ENCODE results near the gene UMODL1. TPM values are rescaled to one million over a fixed set of nuclear protein-coding genes. Genes with fewer than 3 reads are reported as not detected.

UMODL1 gene
- total RNA-seq, 1 donor from 2014 or later: not detected

- no peak overlapping the region for H3K9ac ChIP-seq (ENCODE audit: low read depth in 1 of 3, low read length in 3 of 3)
- no peaks in the 10 kb centered on the region for H3K36me3 ChIP-seq (ENCODE audit: control insufficient read depth in 3 of 3, insufficient read depth in 3 of 3, low read length in 3 of 3)
- no peak overlapping the region for H3K27ac ChIP-seq (ENCODE audit: low read depth, low read length)
- H3K4me3 ChIP-seq (ENCODE audit: low read length in 3 of 3): no peak overlapping the region
- H3K9me3 ChIP-seq (ENCODE audit: control insufficient read depth in 3 of 3, low read length in 3 of 3): no peaks in the 10 kb centered on the region
- peaks cover 22 to 38% (median 22%) of the 10 kb centered on the region in 3 donors for H3K27me3 ChIP-seq (ENCODE audit: control insufficient read depth in 3 of 3, insufficient read depth in 3 of 3, low read length in 3 of 3)
- peaks cover 7 to 18% (median 13%) of the 10 kb centered on the region in 3 donors for H3K4me1 ChIP-seq (ENCODE audit: control insufficient read depth in 3 of 3, insufficient read depth in 3 of 3, low read length in 3 of 3)
These were observed 38.4 kb downstream of the UMODL1 start for GRCh38 chr21:42109473-42109872.

GRCh38 chr21:42109873-42110525 is 38.9 kb downstream of the UMODL1 start:
- H3K9ac ChIP-seq (ENCODE audit: low read depth in 1 of 3, low read length in 3 of 3): no peak overlapping the region
- H3K36me3 ChIP-seq (ENCODE audit: control insufficient read depth in 3 of 3, insufficient read depth in 3 of 3, low read length in 3 of 3): no peaks in the 10 kb centered on the region
- H3K4me1 ChIP-seq (ENCODE audit: control insufficient read depth in 3 of 3, insufficient read depth in 3 of 3, low read length in 3 of 3): peaks cover 7 to 18% (median 13%) of the 10 kb centered on the region in 3 donors
- H3K9me3 ChIP-seq (ENCODE audit: control insufficient read depth in 3 of 3, low read length in 3 of 3): no peaks in the 10 kb centered on the region
- H3K4me3 ChIP-seq (ENCODE audit: low read length in 3 of 3): no peak overlapping the region
- peaks cover 24 to 41% (median 26%) of the 10 kb centered on the region in 3 donors for H3K27me3 ChIP-seq (ENCODE audit: control insufficient read depth in 3 of 3, insufficient read depth in 3 of 3, low read length in 3 of 3)
- no peak overlapping the region for H3K27ac ChIP-seq (ENCODE audit: low read depth, low read length)

DNA sequence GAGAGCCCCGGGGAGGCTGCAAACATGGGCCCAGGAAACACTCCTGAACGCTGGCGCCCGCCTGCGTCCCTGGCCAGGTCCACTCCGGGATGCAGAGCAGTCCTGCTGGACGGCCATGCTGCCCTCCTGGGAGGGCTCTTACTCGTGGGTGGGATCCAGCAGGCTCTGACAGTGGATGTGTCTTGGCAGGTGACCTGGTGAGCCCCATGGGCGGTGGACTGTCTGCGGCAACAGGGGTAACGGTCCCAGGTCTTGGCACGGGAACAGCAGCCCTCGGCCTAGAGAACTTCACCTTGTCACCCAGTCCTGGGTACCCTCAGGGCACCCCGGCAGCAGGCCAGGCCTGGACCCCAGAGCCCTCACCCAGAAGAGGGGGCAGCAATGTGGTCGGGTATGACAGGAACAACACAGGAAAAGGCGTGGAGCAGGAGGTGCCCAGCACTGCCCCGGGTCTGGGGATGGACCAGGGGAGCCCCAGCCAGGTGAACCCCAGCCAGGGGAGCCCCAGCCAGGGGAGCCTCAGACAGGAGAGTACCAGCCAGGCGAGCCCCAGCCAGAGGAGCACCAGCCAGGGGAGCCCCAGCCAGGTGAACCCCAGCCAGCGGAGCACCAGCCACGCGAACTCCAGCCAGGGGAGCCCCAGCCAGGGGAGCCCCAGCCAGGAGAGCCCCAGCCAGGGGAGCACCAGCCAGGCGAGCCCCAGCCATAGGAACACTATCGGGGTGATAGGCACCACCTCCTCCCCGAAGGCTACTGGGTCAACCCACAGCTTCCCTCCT is 39.8 kb downstream of the UMODL1 start:
- no peak overlapping the region for H3K27ac ChIP-seq (ENCODE audit: low read depth, low read length)
- no peaks in the 10 kb centered on the region for H3K36me3 ChIP-seq (ENCODE audit: control insufficient read depth in 3 of 3, insufficient read depth in 3 of 3, low read length in 3 of 3)
- H3K27me3 ChIP-seq (ENCODE audit: control insufficient read depth in 3 of 3, insufficient read depth in 3 of 3, low read length in 3 of 3): peaks cover 26 to 36% (median 28%) of the 10 kb centered on the region in 3 donors
- H3K9me3 ChIP-seq (ENCODE audit: control insufficient read depth in 3 of 3, low read length in 3 of 3): no peaks in the 10 kb centered on the region
- no peak overlapping the region for H3K9ac ChIP-seq (ENCODE audit: low read depth in 1 of 3, low read length in 3 of 3)
- H3K4me1 ChIP-seq (ENCODE audit: control insufficient read depth in 3 of 3, insufficient read depth in 3 of 3, low read length in 3 of 3): peaks cover 7 to 18% (median 13%) of the 10 kb centered on the region in 3 donors
- H3K4me3 ChIP-seq (ENCODE audit: low read length in 3 of 3): no peak overlapping the region

GRCh38 chr21:42111470-42111743 is 40.3 kb downstream of the UMODL1 start:
- Histone ChIP-seq H3K27me3 (ENCODE audit: control insufficient read depth in 3 of 3, insufficient read depth in 3 of 3, low read length in 3 of 3) (peaks cover 26 to 33% (median 28%) of the 10 kb centered on the region in 3 donors), H3K36me3 (ENCODE audit: control insufficient read depth in 3 of 3, insufficient read depth in 3 of 3, low read length in 3 of 3) (no peaks in the 10 kb centered on the region), H3K4me1 (ENCODE audit: control insufficient read depth in 3 of 3, insufficient read depth in 3 of 3, low read length in 3 of 3) (peaks cover 7 to 18% (median 13%) of the 10 kb centered on the region in 3 donors), H3K4me3 (ENCODE audit: low read length in 3 of 3) (no peak overlapping the region), H3K9ac (ENCODE audit: low read depth in 1 of 3, low read length in 3 of 3) (no peak overlapping the region), H3K9me3 (ENCODE audit: control insufficient read depth in 3 of 3, low read length in 3 of 3) (no peaks in the 10 kb centered on the region), H3K27ac (ENCODE audit: low read depth, low read length) (no peak overlapping the region)

GRCh38 chr21:42111811-42112210 is 40.7 kb downstream of the UMODL1 start:
- H3K27ac ChIP-seq (ENCODE audit: low read depth, low read length): no peak overlapping the region
- H3K4me1 ChIP-seq (ENCODE audit: control insufficient read depth in 3 of 3, insufficient read depth in 3 of 3, low read length in 3 of 3): peaks cover 7 to 18% (median 13%) of the 10 kb centered on the region in 3 donors
- H3K9me3 ChIP-seq (ENCODE audit: control insufficient read depth in 3 of 3, low read length in 3 of 3): no peaks in the 10 kb centered on the region
- H3K4me3 ChIP-seq (ENCODE audit: low read length in 3 of 3): no peak overlapping the region
- H3K36me3 ChIP-seq (ENCODE audit: control insufficient read depth in 3 of 3, insufficient read depth in 3 of 3, low read length in 3 of 3): no peaks in the 10 kb centered on the region
- peaks cover 26 to 32% (median 28%) of the 10 kb centered on the region in 3 donors for H3K27me3 ChIP-seq (ENCODE audit: control insufficient read depth in 3 of 3, insufficient read depth in 3 of 3, low read length in 3 of 3)
- H3K9ac ChIP-seq (ENCODE audit: low read depth in 1 of 3, low read length in 3 of 3): no peak overlapping the region

DNA sequence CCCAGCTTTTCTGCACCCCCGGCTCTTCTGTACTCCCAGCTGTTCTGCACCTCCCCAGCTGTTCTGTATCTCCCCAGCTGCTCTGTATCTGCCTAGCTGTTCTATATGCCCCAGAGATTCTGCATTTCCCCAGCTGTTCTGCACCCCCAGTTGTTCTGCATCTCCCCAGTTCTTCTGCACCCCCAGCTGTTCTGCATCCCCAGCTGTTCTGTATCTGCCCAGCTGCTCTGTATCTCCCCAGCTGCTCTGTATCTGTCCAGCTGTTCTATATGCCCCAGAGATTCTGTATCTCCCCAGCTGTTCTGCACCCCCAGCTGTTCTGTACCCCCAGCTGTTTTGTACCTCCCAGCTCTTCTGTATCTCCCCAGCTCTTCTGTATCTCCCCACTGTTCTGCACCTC is 41.1 kb downstream of the UMODL1 start:
- Histone ChIP-seq H3K9me3 (ENCODE audit: control insufficient read depth in 3 of 3, low read length in 3 of 3) (no peaks in the 10 kb centered on the region), H3K9ac (ENCODE audit: low read depth in 1 of 3, low read length in 3 of 3) (no peak overlapping the region), H3K4me1 (ENCODE audit: control insufficient read depth in 3 of 3, insufficient read depth in 3 of 3, low read length in 3 of 3) (peaks cover 9 to 18% (median 14%) of the 10 kb centered on the region in 3 donors), H3K4me3 (ENCODE audit: low read length in 3 of 3) (no peak overlapping the region), H3K36me3 (ENCODE audit: control insufficient read depth in 3 of 3, insufficient read depth in 3 of 3, low read length in 3 of 3) (no peaks in the 10 kb centered on the region), H3K27me3 (ENCODE audit: control insufficient read depth in 3 of 3, insufficient read depth in 3 of 3, low read length in 3 of 3) (peaks cover 28 to 32% (median 31%) of the 10 kb centered on the region in 3 donors), H3K27ac (ENCODE audit: low read depth, low read length) (no peak overlapping the region)

GRCh38 chr21:42112857-42113256 is 41.7 kb downstream of the UMODL1 start:
- no peak overlapping the region for H3K4me3 ChIP-seq (ENCODE audit: low read length in 3 of 3)
- H3K9me3 ChIP-seq (ENCODE audit: control insufficient read depth in 3 of 3, low read length in 3 of 3): no peaks in the 10 kb centered on the region
- H3K27me3 ChIP-seq (ENCODE audit: control insufficient read depth in 3 of 3, insufficient read depth in 3 of 3, low read length in 3 of 3): peaks cover 29 to 34% (median 32%) of the 10 kb centered on the region in 3 donors
- no peaks in the 10 kb centered on the region for H3K36me3 ChIP-seq (ENCODE audit: control insufficient read depth in 3 of 3, insufficient read depth in 3 of 3, low read length in 3 of 3)
- no peak overlapping the region for H3K9ac ChIP-seq (ENCODE audit: low read depth in 1 of 3, low read length in 3 of 3)
- H3K4me1 ChIP-seq (ENCODE audit: control insufficient read depth in 3 of 3, insufficient read depth in 3 of 3, low read length in 3 of 3): peaks cover 9 to 13% (median 11%) of the 10 kb centered on the region in 3 donors
- no peak overlapping the region for H3K27ac ChIP-seq (ENCODE audit: low read depth, low read length)

GRCh38 chr21:42113926-42114409 is 42.9 kb downstream of the UMODL1 start:
- Histone ChIP-seq H3K27ac (ENCODE audit: low read depth, low read length) (no peak overlapping the region), H3K36me3 (ENCODE audit: control insufficient read depth in 3 of 3, insufficient read depth in 3 of 3, low read length in 3 of 3) (no peaks in the 10 kb centered on the region), H3K4me1 (ENCODE audit: control insufficient read depth in 3 of 3, insufficient read depth in 3 of 3, low read length in 3 of 3) (peaks cover 5 to 10% (median 9%) of the 10 kb centered on the region in 3 donors), H3K27me3 (ENCODE audit: control insufficient read depth in 3 of 3, insufficient read depth in 3 of 3, low read length in 3 of 3) (peaks cover 34 to 45% (median 41%) of the 10 kb centered on the region in 3 donors), H3K9me3 (ENCODE audit: control insufficient read depth in 3 of 3, low read length in 3 of 3) (no peaks in the 10 kb centered on the region), H3K9ac (ENCODE audit: low read depth in 1 of 3, low read length in 3 of 3) (no peak overlapping the region), H3K4me3 (ENCODE audit: low read length in 3 of 3) (no peak overlapping the region)

DNA sequence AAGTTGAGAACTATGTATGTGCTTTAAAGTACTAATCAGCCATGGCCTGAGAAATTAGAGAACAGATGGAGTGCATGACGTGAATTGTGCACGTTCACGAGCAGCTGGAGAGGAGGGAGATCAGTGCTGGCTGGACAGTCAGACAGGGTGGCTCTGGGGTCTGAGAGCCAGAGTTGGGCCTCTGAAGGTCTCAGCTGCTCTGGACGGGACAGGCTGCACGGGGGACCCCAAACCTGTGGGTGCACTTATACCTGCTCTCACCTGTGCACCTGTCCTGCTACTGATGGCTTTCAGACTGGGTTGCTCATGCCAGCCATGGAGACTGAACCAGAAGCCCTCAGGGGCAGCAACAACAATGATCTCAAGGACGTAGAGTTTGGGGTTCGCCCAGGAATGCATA is 43.5 kb downstream of the UMODL1 start:
- Histone ChIP-seq H3K9me3 (ENCODE audit: control insufficient read depth in 3 of 3, low read length in 3 of 3) (no peaks in the 10 kb centered on the region), H3K36me3 (ENCODE audit: control insufficient read depth in 3 of 3, insufficient read depth in 3 of 3, low read length in 3 of 3) (no peaks in the 10 kb centered on the region), H3K4me1 (ENCODE audit: control insufficient read depth in 3 of 3, insufficient read depth in 3 of 3, low read length in 3 of 3) (peaks cover 8 to 12% (median 11%) of the 10 kb centered on the region in 3 donors), H3K27me3 (ENCODE audit: control insufficient read depth in 3 of 3, insufficient read depth in 3 of 3, low read length in 3 of 3) (peaks cover 39 to 50% (median 46%) of the 10 kb centered on the region in 3 donors), H3K9ac (ENCODE audit: low read depth in 1 of 3, low read length in 3 of 3) (no peak overlapping the region), H3K4me3 (ENCODE audit: low read length in 3 of 3) (no peak overlapping the region), H3K27ac (ENCODE audit: low read depth, low read length) (no peak overlapping the region)

- peaks cover 42 to 50% (median 46%) of the 10 kb centered on the region in 3 donors for H3K27me3 ChIP-seq (ENCODE audit: control insufficient read depth in 3 of 3, insufficient read depth in 3 of 3, low read length in 3 of 3)
- no peaks in the 10 kb centered on the region for H3K36me3 ChIP-seq (ENCODE audit: control insufficient read depth in 3 of 3, insufficient read depth in 3 of 3, low read length in 3 of 3)
- no peaks in the 10 kb centered on the region for H3K9me3 ChIP-seq (ENCODE audit: control insufficient read depth in 3 of 3, low read length in 3 of 3)
- no peak overlapping the region for H3K9ac ChIP-seq (ENCODE audit: low read depth in 1 of 3, low read length in 3 of 3)
- H3K4me3 ChIP-seq (ENCODE audit: low read length in 3 of 3): no peak overlapping the region
- H3K27ac ChIP-seq (ENCODE audit: low read depth, low read length): no peak overlapping the region
- peaks cover 8 to 12% (median 11%) of the 10 kb centered on the region in 3 donors for H3K4me1 ChIP-seq (ENCODE audit: control insufficient read depth in 3 of 3, insufficient read depth in 3 of 3, low read length in 3 of 3)
These were observed 44.1 kb downstream of the UMODL1 start for GRCh38 chr21:42115136-42115683.

Data from skeletal muscle tissue (tissue), 4 donors.